NCI-H1092 (cell line): ENCODE data around the gene CHD9.
A peak's percentile ranks its signal among the peaks of the same experiment; 100 is the strongest.
"Not testable (repeated sequence)": the region's sequence is repeated elsewhere in the genome, so short reads cannot be mapped to it uniquely, and the experiment has no call there.

Experiments used
- DNase-seq: peaks from one replicate; lab custom pipeline; 2025; lab: John Stamatoyannopoulos, UW

The CHD9 gene

GRCh38 chr16:53074296-53074695, 19.5 kb downstream of the CHD9 start:
- not testable (repeated sequence) for DNase-seq

GRCh38 chr16:53075461-53075860, 20.7 kb downstream of the CHD9 start:
- not testable (repeated sequence) for DNase-seq

- no peak for DNase-seq
These were observed 23.5 kb downstream of the CHD9 start for GRCh38 chr16:53078247-53078646.

- DNase-seq: no peak
These were observed 24.1 kb downstream of the CHD9 start for GRCh38 chr16:53078765-53079485.

GRCh38 chr16:53080345-53081031, 25.7 kb downstream of the CHD9 start:
- DNase-seq: no peak

GRCh38 chr16:53081032-53081424, 26.2 kb downstream of the CHD9 start:
- no peak for DNase-seq

- no peak for DNase-seq
These were observed 27.1 kb downstream of the CHD9 start for GRCh38 chr16:53081686-53082407.

GRCh38 chr16:53082509-53082908, 27.7 kb downstream of the CHD9 start:
- no peak for DNase-seq

GRCh38 chr16:53083119-53083518, 28.3 kb downstream of the CHD9 start:
- DNase-seq: no peak

- DNase-seq: no peak
These were observed 29.4 kb downstream of the CHD9 start for GRCh38 chr16:53084141-53084541.

GRCh38 chr16:53084746-53085334, 30.0 kb downstream of the CHD9 start:
- DNase-seq: no peak

- DNase-seq: peak; percentile 76
These were observed 30.6 kb downstream of the CHD9 start for GRCh38 chr16:53085369-53085843.

- peak; percentile 37 for DNase-seq
These were observed 31.2 kb downstream of the CHD9 start for GRCh38 chr16:53085931-53086421.

- no peak for DNase-seq
These were observed 32.3 kb downstream of the CHD9 start for GRCh38 chr16:53087101-53087500.

- peak; percentile 65 for DNase-seq
These were observed 34.9 kb downstream of the CHD9 start for GRCh38 chr16:53089434-53090285.

GRCh38 chr16:53090286-53090590, 35.4 kb downstream of the CHD9 start:
- DNase-seq: no peak

GRCh38 chr16:53090591-53091411, 36.0 kb downstream of the CHD9 start:
- peak; percentile 25 for DNase-seq

- DNase-seq: peak; percentile 91
These were observed 36.8 kb downstream of the CHD9 start for GRCh38 chr16:53091466-53092211.

- no peak for DNase-seq
These were observed 37.5 kb downstream of the CHD9 start for GRCh38 chr16:53092284-53092683.
